SK-N-DZ (cell line): ENCODE measurements around the gene PLEKHG1.

Experiments used
- DNase-seq: peaks from one replicate; pipeline ENCODE4 v3.0.0-alpha.2; 2015; ENCODE audit warnings: low spot score

PLEKHG1 gene

GRCh38 chr6:150617496-150618460, 18.1 kb downstream of the PLEKHG1 start:
- no peak for DNase-seq

DNA sequence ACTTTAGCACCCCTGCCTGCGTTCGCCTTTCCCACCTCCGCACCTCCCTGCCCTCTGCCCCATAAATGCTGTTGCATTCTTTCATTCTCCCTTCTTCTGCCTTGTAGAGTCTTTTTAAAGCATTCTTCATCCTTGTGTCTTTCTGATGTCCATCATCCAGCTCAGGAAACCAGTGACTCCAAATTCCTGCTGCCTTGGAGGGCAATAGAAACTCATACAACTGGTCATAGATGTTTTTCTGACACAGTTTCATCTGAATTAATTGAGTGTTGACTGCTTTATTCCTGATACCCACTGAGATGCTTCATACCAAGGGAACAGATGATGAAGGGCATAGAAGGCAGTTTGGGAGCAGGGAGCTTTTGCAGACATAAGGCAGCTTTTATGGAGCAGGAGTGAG, 19.6 kb downstream of the PLEKHG1 start:
- no peak for DNase-seq

DNA sequence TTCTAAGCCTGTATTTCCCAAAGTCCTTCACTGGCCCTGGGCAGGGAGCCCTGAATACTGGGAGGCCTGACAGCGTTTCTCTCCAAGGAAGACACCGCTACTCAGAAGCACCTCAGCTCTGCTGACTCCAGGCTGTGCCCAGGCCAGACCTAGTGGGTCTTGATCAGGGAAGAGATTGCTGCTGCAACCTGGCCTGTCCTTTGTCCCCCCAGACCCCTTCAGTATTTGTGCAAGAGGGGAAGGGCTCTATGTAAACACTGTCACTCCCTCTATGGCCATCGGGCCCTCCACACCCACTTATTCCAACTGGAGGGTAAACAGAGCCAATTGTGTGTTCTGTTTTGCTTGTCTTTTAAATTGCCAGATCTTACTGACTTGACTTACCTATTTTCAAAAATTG, 20.6 kb downstream of the PLEKHG1 start:
- no peak for DNase-seq

- DNase-seq: no peak
These were observed 21.1 kb downstream of the PLEKHG1 start for GRCh38 chr6:150620763-150621162.

DNA sequence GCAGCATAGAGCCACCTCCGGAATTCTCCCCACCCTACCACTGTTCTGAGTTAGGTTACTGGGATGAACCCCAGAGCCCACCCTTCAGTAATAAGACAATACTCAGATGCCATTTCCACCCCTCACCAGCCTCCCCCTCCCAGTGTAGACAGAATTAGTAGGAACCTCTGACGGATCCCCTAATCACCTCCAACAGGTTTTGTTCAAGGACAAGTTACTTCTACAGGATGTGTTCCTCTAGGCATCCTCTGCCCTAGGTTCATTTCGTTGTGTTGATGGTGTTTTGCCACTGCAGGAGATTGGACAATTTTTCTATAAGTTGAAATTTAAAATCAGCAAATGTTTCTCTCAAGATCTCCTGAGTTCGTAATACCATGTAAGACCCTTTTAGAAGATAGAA, 22.8 kb downstream of the PLEKHG1 start:
- DNase-seq: no peak

DNA sequence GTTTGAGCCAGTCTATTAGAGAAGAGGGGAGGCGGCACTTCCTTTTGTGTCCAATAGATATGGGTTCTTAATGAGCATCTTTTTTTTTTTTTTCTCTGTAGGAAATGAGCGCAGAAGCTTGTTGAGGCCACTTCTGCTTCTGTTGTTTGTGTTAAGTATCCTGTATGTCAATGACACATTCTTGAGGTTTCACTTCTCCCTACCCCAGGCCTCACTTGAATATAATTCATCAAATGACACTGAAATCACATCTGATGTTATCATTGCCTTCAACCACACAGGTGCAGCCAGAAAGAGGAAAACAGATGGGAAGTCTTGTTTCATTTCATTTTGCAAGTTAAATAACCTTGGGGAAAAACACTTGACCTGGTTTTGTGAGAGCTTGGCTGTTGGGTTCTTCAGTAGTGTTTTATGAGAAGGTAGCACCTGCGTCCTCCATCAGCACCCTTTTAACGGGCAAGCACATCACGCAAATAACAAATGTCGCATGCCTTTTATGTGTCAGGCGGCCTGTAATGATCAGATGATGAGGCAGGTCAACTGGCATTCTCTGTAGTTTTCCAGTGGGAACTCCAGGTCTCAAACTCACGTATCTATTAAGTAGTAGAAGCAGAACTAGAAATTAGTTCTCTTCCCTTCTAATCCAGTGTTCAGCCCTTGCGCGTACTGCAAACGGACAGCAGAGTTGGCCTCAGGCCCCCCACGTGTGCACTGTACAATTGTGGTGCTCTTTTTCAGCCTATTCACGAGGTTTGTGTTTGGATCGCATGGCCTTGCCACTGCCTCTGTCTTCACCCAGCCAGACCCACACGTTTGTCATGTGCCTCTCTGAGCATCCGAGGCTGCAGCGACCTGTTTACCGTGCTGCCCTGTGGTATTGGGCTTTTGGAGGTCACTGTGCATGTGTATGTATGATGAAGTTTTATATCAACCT, 23.5 kb downstream of the PLEKHG1 start:
- no peak for DNase-seq

- no peak for DNase-seq
These were observed 24.5 kb downstream of the PLEKHG1 start for GRCh38 chr6:150624191-150624590.

DNA sequence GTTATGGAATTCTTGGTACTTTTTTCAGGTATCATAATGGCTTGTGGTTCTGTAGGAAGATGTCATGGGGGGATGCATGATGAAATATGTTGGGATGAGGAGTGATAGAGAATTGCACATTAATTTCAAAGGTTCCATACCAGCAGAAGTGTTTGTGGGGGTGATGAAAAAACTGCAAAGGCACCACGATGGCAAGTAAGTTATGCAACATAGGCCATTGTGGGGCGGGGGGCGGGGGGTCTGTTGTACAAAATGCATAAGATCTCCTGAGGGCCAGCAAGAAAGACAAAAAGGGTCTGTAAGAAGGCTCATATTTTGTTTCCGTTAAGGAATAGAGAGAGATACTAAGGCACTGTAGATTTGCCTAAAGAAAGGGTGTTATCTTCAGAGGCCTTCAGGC, 26.2 kb downstream of the PLEKHG1 start:
- DNase-seq: no peak

DNA sequence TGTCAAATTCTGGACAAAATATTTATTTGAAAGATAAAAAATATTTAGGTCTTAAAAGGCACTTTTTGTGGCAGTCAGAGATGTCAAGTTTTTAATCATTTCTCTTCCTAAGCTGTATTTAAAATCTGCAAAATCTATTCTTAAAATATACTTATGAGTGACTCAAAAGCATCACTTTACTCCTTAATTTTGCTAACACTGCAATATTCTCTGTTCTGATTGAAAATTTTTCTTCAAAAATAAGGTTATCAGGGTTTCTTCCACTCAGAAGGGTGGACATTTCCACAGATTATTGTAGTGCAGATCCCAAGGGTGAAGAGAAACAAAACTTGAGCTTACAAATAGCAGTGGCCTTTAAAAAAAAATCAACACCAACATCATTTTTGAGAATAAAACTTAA, 27.5 kb downstream of the PLEKHG1 start:
- no peak for DNase-seq

GRCh38 chr6:150627585-150628025, 27.9 kb downstream of the PLEKHG1 start:
- DNase-seq: no peak

GRCh38 chr6:150628908-150629307, 29.2 kb downstream of the PLEKHG1 start:
- DNase-seq: no peak

GRCh38 chr6:150631283-150631983, 31.7 kb downstream of the PLEKHG1 start:
- DNase-seq: no peak

DNA sequence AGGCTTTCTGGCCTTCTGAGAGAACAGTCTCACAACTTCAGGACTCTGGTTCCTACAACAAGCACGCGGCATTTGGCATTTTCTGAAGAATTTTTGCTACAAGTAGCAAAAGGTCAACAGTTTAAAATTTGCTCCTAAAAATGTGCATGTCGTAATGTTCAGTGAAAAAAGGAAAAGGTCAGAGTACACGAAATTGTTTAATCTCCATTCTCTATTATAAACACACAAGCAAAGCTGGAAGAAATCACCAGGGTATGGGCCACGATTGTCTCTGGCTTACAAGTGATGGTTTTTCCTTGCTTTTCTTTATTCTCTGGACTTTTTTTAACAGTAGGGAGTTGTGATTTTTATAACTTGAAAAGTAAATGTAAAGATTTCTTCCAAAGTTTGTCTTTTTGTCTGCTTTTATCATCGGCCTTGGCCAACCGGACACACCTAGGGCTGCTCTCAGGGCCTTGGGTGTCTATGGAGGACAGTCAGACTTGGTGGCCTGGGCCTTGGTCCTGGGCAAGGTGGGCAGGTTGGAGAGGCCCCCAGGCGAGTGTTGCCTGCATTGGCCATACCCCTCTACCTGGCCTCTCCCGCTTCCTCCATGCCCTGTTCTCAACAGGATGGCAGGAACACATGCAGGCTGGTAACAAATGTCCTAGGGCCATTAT, 32.4 kb downstream of the PLEKHG1 start:
- no peak for DNase-seq

DNA sequence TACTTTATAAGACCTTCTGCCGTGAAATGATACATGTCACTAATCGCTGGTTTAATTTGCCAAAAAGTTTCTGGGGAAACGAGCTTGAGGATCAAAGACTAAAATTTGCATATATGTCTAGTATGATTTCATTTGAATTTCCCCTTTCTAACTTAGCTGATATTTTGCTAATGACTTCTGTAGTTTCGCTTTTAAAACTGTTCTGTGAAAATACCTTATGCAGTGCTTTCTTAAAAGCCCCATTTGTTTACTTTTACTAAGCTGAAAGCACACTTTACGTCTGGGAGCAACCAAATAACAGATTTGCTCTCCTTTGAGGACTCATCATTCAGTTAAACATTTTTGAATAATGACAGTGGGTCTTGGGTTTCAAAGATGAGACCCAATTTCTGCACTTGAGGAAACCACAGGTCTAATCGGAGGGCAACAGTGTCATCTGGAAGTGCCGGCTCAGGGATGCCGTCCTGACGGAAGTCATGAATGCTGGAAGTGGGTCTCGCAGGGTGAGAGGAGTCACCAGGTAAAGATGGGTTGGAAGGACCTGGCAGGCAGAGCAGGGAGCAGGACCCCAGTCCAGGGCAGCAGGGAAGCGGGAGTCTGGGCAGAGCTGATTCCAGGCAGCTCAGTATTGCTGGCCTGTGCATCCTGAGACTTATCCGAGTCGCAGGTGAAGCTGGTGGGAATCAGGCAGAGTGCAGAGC, 33.2 kb downstream of the PLEKHG1 start:
- no peak for DNase-seq

DNA sequence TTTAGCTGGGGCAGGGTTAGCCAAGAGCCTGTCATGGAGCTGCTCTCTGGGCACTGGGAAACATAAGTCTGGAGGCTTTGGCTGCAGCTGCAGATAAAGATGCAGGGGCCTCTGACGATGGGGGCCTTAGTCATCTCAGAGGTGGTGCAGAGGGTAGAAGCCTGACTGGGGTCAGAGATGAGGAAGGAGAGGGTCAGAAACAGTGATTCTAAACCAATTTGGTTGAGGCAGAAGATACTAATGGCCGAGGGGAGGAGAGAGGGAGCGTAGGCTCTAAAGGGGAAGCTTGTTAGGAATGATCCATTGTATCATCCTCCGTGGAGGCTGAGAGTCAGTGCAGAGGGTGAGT, 33.8 kb downstream of the PLEKHG1 start:
- no peak for DNase-seq

- DNase-seq: no peak
These were observed 34.7 kb downstream of the PLEKHG1 start for GRCh38 chr6:150634176-150634963.

DNA sequence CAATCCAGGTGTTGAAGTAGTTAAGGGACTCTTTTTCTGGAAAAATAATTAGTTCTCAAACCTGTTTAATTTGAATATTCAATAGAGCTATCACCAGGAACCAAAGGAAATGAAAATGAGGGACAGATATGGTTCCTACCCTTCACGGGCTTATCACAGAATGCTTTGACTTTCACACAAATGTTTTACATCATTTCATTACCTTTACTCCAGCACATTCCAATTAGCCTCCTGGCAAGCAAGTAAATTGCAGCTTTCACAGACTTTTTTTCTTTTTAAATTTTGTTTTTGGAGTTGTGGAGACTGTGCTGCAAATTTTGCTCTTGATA, 35.2 kb downstream of the PLEKHG1 start:
- no peak for DNase-seq

DNA sequence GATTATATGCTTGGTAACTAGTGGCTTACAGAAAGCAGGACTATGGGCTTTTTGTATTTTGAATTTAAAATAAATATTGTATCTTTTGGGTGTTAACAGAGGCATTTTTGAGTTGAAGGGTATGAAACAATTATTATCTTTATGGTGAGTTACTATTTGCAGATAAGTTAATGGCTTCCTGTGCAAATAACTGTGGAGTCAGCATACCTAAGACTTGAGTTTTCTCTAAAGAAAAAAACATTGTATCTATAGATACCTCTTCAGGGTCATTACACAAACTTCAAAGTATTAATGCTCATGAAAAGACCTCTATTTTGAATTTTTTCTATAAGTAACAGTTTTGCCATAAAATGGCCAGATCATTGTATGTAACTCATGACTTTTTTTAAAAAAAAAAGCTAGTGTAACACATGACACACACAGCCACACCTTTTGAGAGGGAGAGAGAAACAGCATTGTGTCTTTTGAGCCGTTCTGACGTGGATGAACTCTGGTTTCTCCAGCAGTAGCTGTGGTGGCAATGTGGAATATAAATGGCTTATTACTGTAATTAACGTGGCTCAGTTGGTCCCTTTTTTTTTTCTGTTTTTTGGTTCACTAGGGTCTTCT, 36.3 kb downstream of the PLEKHG1 start:
- DNase-seq: no peak

DNA sequence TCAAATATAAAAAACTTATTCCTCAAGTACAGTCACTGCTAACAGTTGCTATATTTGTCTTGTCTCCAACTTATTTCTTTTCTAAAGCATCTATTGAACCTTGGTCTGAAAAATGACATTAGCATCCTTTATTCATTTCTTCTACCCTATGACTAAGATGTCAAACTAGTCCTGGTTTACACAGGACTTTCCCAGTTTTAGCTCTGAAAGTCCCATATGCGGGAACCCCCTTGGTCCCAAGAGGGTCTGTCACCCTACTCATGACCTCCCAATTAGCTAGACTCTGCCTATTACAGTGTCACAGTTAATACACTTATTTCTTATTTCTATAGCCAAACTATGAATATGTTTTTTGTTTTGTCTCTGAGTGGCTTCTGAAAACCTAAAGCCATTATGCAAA, 37.1 kb downstream of the PLEKHG1 start:
- DNase-seq: no peak

DNA sequence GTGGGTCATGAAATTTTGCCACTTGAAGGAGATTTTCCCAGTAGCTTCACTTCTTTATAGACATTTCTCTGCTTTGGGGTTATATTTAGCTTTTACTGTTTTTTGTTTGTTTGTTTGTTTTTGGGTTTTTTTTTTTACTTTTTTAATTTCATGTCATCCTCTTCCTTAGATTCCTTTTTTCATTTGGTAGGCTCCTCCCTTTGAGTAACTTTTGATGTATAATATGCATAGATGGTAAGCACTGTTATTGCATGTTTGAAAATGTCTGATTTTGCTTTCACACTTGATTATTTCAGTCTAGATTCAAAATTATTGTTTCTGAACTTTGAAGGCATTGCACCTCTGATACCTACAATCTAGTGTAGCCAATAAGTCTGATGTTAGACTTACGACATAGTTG, 37.6 kb downstream of the PLEKHG1 start:
- DNase-seq: no peak
